Measurements from ENCODE around the gene EIF1AD. TPM values are rescaled to one million over a fixed set of nuclear protein-coding genes. Genes with fewer than 3 reads are reported as not detected.
A peak's percentile ranks its signal among the peaks of the same experiment; 100 is the strongest.
"Not testable (repeated sequence)": the region's sequence is repeated elsewhere in the genome, so short reads cannot be mapped to it uniquely, and the experiment has no call there.

EIF1AD gene
- total RNA-seq, 1 donor from 2014 or later: 28.7 TPM

DNA sequence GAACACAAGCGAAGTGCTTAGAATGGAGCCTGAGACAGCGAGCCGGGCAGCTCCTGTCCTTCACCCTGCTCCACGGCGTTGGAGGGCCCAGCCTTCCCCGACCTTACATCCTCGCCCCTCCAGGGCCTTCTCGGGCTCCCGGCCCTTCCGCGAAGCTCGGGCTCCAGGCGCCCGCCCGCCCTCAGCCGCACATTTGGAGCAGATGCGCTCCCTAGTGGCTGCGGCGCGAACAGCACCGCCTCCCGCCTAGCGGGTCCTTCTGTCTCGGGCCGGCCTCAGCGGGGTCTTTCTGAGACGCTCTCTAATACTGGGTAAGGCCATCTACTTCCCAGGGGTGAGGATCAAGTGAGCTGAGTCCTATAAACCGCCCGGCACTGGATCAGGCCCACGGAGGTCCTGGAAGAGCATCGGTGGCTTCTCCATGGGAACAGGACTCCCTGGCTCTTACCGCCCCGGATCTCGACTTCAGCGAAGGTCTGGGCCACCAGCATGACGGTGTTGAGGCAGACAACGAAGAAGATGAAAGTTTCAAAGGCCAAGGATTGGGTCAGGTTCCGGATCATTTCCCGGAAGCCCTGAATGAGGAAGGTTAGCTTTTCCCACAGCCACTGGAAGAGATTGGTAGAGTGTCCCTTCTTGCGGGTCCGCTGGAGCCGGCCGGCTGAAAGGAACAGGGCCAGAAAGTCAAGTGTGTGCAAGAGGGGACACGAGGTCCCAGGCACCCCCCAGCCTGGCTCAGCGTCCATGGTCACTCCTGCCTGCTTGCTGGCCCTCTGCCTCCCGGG, 20.6 kb upstream of the EIF1AD start:
- peak; percentile 58 for DNase-seq (ENCODE audit: low spot score)

DNA sequence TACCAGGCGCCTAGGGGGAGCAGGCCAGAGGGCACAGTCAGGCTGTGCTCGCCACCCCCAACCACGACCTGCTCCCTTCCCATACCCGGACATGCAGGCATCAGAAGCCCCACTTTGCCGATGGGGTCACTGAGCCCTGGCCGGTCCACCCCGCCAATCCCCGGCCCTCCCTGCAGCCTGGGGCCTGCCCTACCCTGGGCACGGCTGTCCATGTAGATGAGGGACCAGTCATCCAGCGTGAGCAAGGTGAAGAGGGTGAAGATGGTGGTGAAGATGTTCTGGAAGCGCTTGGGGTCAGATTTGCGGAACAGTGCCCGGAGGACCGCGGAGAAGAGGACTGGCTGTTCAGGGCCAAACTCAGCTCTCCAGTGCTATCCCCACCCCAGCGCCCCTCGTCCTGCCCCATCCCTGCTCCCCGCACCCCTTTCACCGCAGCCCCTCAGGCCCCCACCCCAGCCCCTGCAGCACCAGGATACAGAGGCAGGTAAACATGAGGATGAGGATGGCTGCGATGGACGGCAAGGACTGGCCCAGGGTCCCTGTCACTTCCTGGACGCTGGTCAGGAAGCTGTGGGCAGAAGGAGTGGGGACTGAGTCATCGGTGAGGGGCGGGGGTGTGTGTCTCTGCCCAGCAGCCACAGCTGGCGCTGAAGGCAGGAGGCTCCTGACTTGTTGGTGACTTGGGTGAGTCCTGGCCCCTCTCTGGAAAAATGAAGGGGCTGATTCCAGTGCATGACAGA, 18.8 kb upstream of the EIF1AD start:
- peak; percentile 59 for DNase-seq (ENCODE audit: low spot score)

DNA sequence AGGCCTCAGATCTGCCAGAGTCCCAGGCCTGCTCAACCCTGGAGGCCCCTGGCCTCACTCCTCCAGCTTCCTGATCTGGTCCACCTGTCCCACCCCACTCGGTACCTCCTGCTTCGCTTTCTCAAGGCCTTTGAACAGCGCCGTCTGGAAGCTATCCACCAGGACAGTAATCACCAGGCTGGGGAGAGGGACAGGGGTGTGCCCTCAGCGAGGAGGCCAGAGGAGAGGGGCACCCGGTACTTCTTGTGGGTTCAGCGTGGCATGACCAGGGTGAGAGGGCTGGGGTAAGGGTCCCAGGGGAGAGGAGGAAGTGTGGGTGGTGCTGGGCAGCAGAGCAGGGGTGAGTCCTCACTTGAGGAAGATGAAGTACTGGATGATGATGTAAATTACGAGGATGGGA, 18.3 kb upstream of the EIF1AD start:
- DNase-seq (ENCODE audit: low spot score): no peak

DNA sequence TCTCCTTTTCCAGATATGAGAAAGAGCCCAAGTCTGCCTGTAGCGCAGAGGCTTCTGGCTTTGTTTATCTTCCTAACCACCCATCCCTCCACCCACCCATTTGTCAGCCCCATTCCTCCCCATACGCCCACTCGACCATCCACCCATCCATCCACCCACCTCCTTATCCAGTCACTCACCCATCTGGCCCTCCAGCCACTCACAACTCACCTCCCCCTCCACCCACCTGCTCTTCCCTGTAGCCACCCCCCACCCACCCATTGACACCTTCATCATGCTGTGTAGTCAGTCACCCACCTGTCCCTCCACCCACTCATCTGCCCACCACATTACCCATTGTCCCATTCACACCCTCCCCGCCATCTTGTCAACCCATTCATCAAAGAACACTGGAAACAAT, 15.4 kb upstream of the EIF1AD start:
- DNase-seq (ENCODE audit: low spot score): no peak

DNA sequence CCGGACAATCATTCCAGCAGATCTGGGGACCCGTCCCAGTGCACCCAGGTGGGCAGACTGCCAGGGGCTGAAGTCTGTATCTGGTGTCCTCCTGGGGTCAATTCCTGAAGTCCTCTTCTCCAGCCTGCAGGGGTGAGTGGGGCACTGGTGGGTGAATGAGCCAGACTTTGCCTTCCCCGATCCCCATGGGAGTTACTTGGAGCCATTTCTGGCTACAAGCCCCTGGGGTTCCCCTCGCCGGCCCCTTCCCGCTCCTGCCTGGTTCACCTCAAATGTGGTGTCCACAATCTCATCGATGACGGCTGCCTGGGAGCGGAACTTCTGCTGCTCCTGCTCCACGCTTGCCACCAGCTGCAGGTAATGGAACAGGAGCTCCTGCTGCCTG, 14.8 kb upstream of the EIF1AD start:
- DNase-seq (ENCODE audit: low spot score): no peak

DNA sequence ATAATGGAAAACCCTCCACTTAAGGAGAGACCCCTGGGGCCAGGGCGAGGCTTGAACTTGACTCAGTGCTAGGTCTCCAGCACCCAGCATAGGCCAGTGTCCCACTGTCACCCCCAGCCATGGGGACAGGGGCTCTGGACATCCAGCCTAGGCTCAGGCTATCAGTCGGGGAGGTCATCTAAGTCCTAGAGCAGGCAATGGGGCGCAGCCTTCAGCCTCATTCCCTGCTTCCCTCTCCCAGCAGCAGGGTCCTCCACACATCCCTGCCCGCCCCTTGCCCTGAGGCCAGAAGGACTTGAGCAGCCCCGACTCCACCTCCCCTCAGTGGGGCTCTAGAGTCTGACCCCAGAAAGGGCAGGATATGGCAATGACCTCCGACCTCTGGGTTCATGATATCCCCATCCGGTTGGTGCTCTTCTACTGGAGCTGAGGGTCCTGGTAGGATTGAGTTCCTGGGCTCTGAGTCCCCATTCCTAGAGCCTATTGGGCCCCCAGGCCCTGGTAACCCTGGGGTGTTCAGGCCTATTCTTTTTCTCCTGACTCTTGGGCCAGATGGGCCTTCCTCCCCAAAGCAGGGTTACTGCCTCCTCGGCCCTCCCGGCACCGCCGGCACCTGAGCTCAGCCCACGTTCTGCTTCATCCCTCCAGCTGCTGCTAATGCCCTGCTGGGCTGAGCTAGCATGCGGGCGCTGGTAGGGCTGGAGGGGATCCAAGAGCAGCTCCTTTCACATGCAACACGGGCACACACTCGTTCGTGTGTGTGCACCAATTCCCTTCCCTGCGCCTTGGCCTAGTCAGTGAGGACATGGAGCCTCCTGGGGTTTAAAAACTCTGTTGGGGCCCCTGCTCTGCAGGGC, 14.2 kb upstream of the EIF1AD start:
- no peak for DNase-seq (ENCODE audit: low spot score)

DNA sequence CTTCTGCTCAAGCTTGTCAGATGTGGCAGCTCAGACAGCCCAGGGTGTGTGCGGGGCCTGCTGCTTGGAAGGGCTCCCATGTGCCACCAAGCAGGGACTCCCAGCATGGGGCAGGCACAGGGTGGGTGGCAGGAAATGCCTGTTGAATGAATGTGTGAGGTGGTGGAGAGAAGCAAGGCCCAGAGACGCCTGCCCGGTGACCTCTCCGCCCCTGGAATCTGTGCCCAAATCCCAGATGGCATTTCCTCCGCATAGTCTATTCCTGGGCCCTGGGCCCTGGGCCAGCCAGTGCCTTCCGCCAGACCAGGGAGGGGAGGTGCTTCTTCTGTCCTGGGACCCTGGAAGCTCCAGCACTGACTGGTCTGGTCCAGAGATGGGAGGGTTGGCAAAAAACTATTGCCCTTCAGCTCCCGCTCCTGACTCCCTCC, 13.5 kb upstream of the EIF1AD start:
- no peak for DNase-seq (ENCODE audit: low spot score)

DNA sequence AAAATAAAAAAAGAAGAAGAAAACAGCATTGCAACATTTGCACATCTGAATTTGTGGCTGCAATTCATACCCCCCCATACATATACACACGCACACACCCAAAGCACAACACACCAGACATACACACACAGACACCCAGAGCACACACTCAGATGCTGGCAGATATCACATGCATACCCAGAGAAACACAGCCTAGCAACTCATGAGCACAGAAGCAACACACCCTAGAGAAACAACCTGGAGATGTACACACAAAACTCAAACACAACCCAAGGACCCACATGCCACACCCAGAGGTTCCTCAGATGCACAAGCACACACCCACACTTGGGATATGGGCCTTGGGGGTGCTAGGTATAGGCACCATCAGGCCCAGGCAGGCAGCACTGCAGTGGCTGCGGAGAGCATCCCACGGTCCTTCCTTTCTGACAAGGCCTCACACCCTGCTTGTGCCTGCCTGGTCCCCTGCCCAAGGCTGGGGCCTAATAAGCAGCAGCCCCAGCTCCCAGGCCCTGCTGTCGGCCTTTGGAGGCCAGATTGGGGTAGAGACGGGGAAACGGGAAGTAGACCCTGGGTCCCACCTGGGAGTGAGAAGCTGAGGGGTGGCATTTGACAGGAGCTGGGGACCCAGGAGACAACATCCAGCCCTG, 13.0 kb upstream of the EIF1AD start:
- no peak for DNase-seq (ENCODE audit: low spot score)

DNA sequence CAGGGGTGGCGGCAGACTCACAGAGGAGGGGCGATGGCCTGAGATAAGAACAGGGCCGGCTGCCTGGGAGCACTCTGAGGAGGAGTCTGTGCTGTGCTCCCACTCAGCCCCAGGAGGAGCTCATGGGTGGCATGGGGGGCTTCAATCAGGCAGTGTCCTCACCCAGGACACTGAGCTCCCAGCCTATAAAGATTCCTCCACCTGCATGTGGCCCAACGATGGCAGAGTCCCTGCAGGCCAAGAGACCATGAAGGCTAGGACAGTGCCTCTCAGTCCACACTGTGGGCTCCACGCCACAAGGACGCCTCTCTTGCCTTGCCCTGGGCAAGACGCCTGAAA, 11.8 kb upstream of the EIF1AD start:
- DNase-seq (ENCODE audit: low spot score): no peak

DNA sequence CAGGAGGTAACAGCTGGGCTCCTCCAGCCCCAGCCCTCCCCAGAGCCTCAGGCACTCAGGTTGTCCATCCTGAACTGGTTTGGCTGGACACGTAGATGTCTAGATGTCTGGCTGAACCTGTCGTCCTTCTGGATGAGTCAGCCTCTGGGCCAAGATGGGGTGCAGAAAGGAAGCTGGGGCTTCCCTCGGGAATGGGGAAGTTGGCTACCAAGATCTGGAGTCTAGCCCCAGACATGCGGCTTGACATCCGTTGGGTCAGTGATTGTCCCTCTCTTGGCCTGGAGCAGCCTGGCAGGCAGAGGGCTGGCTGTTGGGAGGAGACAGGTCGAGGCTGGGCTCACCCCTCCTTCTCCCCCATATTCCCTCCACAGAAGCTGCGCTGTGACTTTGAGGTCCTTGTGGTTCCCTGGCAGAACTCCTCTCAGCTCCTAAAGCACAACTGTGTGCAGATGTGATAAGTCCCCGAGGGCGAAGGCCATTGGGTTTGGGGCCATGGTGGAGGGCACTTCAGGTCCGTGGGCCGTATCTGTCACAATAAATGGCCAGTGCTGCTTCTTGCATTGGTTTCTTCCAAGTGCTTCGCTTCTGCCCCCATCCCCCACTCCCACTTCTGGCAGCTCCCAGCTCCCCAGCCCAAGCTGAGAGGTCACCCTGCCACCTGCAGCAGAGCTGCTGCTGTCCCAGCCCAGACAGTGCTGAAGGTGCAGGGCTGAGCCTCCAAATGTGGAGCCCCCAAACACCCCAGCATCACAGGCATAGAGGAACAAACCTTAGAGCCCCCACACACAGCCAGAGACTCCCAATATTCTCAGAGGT, 11.2 kb upstream of the EIF1AD start:
- peak; percentile 65 for DNase-seq (ENCODE audit: low spot score)

DNA sequence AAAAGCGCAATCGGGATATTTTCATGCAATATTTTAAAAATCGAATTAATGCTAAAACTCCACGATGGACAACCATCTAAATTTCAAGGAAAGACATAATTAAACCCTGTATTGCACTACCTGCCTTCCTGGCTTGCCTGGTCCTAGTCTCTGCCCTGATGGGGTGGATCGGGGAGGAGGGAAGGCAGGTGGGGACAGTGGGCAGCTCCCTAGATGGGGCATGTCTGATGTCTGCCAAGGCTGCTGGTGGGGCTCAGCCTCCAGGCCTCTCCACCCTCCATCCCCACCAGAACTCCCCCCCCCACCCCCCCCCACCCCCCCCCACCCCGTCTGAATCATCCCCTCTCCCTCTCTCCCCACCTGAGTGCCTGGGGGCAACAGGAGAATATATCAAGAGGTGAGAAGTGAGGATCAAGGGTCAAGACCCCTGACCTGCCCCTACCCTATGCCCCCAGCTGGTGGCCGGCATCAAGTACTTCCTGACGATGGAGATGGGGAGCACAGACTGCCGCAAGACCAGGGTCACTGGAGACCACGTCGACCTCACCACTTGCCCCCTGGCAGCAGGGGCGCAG, 10.5 kb upstream of the EIF1AD start:
- DNase-seq (ENCODE audit: low spot score): no peak

DNA sequence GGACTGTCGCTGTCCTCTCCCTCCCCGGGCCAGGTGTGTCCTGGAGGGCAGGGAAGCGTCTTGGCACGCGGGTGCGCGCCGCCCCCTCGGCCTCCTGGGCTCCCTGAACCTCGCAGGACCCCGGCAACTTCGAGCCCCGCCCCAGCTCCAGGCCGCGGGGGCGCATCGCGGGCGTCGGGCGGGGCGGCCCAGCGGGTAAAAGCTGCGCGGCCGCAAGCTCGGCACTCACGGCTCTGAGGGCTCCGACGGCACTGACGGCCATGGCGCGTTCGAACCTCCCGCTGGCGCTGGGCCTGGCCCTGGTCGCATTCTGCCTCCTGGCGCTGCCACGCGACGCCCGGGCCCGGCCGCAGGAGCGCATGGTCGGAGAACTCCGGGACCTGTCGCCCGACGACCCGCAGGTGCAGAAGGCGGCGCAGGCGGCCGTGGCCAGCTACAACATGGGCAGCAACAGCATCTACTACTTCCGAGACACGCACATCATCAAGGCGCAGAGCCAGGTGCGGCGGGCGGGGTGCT, 9.9 kb upstream of the EIF1AD start, which contains the start of gene CST6:
Gene CST6 (plus strand): TSS at position 224 of the 519 bp plus-strand sequence. CDS start 37 bp downstream, at position 261.
- no peak for DNase-seq (ENCODE audit: low spot score)

DNA sequence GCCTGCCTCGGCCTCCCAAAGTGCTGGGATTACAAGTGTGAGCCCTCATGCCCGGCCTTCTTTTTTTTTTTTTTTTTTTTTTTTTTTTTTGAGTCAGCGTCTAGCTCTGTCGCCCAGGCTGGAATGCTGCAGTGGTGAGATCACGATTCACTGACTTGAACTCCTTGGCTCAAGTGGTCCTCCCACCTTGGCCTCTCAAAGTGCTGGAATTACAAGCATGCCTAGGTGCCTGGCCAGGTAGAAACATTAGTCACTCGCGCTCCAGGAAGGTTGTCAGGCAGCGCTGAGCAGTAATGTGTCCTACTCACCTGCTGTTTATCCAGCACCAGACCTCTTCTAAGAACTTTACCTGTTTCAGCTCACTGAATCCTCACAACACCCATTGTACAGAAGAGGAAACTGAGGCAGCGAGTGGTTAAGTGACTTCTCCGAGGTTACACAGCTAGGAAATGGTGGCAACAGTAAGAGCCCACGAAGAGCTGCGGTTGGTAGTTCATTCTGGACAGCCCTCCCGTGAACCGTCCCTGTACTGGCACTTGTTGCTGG, 9.4 kb upstream of the EIF1AD start:
- no peak for DNase-seq (ENCODE audit: low spot score)

DNA sequence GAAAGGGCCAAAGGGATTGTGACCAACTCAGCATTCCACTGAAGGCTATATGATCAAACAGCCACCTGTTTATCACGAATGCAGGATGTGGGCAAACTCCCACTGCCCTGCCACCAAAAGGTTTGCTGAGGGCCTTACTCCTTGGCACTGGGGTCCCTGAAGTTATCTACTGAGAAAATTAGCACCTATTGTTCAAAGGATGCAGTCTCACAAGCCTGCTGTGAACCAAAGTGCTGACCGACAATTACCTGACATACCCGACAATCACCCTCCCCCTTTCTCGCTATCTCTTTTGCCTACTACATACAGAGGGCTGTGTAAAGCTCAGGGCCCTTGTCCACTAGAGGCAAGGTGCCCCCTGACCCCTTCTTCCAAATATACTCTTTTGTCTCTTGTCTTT, 8.1 kb upstream of the EIF1AD start:
- DNase-seq (ENCODE audit: low spot score): not testable (repeated sequence)

DNA sequence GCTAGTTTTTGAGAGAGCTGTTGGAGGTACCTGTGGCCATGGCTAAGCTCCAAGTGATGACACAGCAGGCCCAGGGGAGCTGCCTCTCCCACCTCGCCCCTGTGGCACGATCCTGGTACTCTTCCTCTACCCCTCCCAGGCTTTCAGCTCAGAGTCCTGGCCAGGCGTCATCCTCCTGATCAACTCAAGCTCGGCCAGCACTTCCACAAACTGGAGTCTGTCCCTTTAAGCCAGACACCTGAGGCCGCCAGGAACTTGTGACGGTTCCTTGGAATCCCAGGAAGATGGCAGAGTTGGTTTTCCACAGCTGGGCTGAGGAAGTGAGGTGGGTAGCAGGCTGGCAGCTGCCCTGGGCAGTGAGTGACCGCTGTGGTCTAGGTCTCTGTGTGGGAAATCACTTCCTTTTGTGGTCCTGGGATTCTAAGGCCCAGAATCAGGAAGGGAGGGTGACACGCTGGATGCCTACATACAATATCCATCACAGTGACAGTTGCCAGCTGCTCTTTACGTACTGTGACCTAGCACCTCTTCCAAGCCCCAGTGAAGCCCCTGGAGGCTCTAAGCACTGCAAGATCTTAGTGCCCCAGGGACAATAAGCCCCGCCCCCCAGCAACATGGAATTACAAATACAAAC, 6.6 kb upstream of the EIF1AD start:
- no peak for DNase-seq (ENCODE audit: low spot score)

DNA sequence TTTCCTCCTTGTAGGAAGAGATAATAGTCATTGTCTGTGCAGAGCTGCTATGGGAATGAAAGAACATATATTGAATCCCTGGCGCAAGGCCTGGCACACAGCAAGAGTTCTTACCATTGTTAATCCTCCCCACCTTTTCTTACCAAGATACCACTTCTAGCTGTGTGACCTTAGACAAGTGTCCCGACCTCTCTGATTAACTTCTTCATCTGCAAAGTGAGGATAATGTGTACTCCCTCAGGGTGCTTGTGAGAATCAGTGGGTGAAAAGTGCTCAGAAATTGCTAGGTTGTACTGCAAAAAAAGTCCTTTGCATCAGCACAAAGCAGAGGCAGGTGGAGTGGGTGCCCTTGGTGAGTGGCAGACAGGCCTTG, 6.1 kb upstream of the EIF1AD start:
- no peak for DNase-seq (ENCODE audit: low spot score)

DNA sequence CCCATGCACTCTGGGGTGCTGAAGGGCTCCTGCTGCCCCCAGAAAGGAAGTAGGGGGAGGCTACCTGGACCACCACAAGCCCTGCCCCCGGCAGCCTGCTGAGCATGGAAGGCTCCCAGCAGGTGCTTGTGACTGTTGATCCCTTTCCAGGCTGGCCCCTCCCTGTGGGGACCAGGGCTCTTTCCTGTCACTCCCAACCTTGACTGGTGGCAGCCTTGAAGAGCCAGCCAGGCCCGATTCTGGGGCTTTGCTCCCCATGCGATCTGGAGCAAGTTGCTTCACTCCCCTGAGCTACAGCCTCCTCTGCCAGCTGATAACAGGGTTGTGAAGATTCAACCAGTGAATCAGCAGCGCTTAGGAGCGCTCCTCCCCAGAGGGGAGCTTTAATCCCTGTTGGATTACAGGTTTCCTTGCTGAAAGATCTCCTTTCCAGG, 5.3 kb upstream of the EIF1AD start:
- DNase-seq (ENCODE audit: low spot score): no peak

DNA sequence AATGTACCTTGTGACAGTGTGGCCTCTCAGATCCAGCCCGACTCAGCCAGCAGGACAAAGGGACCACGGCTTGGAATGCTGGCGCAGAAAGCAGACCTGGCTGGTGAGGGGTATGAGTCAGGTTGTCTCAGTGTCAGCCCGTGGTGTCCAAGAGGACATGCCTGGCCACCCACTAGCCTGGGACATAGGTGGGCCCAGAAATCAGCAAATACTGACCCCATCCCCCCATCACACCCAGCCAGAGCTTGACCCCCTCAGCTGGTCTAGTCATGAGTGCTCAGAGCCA, 4.9 kb upstream of the EIF1AD start:
- no peak for DNase-seq (ENCODE audit: low spot score)

DNA sequence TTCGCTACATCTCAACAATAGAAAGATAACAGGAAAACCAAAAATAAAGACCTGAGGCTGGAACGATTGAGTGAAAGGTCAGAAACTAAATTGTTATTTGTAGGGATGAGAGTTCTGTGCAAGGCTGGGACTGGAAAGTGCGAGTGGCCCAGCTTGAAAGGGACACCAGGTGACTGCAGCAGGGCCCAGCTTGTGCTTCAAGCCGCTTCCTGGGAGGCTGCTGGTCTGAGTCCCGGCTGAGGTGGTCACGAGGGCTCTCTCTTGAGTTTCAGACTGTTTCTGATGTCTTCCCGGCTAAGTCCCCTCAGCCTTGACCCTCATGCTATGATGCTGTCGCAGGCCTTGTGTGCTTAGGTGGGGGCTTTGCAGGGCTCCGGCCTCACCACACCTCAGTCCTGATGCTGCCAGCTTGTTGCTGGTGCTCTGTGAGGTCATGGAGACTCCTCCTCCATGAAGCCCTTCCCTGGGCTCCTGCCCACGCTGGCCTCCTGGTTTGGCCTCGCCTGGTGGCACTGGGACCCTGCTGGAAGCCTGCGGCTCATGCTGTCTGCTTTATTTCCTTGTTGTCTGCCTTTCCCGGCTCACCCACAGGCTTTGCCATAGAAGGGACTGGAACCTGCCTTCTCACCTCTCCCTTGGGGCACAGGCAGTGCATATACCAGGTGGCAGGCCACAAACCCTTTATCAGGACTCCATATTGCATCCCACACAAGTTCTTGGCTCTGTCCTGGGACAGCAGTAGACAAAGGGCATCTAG, 4.4 kb upstream of the EIF1AD start:
- DNase-seq (ENCODE audit: low spot score): no peak

All from ureter (tissue), 1 donor.